ENCODE data around the gene SHISA6. TPM values are rescaled to one million over a fixed set of nuclear protein-coding genes. Genes with fewer than 3 reads are reported as not detected.

SHISA6 gene
- total RNA-seq, 1 experiment from 2014 or later = 21.1 TPM

DNA sequence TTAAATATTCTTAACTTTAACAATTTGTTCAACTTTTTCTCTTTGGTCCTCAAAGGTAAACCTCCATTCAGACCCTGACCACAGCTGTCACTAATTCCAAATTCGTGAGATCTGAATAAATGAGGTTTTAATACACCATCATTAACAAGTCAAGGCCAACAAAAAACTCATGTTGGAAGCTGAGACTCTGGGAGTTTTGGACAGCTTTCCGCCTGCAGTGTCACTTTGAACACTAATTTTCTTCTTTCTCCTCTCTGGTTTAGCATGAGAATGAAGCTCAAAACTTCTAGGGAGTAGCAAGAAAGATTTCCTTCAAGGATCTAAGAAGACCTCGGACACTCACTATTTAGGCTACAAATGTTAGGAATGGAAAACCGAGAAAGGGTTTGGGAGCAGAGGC is 324.6 kb downstream of the SHISA6 start:
- POLR2A ChIA-PET = no interaction called here
- H3K4me1 Mint-ChIP-seq (ENCODE audit: low read depth, unreplicated experiment) = no peaks in the 10 kb centered on the region
- no peak overlapping the region for H3K27ac Mint-ChIP-seq (ENCODE audit: unreplicated experiment)
- Histone ChIP-seq H3K4me1 (no peaks in the 10 kb centered on the region), H3K9me3 (no peaks in the 10 kb centered on the region), H3K4me3 (ENCODE audit: low read depth, low read length) (no peak overlapping the region), H3K36me3 (ENCODE audit: control insufficient read depth, insufficient read depth, low read length) (no peaks in the 10 kb centered on the region), H3K27me3 (replicated peaks; ENCODE audit: control insufficient read depth, insufficient read depth, low read length) (no peaks in the 10 kb centered on the region)
- no TSS peak for BruUV-seq (replicated peaks)
- no peak overlapping the region for H3K4me3 Mint-ChIP-seq (ENCODE audit: unreplicated experiment)
- no peak for TF ChIP-seq CTCF (IDR thresholded peaks at IDR 0.05; ENCODE audit: insufficient read depth in 1 of 2, low read depth in 1 of 2, low read length in 1 of 2, severe bottlenecking in 1 of 2, unreplicated experiment in 1 of 2)
- no peaks in the 10 kb centered on the region for H3K9me3 Mint-ChIP-seq (ENCODE audit: unreplicated experiment)
- no peaks in the 10 kb centered on the region for H3K36me3 Mint-ChIP-seq (ENCODE audit: insufficient read depth, unreplicated experiment)
- CTCF ChIA-PET = no interaction called here
- H3K27me3 Mint-ChIP-seq (ENCODE audit: insufficient read depth, unreplicated experiment) = peaks cover 2% of the 10 kb centered on the region
- DNase-seq = no peak
- intact Hi-C loops (cut with micrococcal nuclease; ENCODE audit: unreplicated experiment) = no loop called here

DNA sequence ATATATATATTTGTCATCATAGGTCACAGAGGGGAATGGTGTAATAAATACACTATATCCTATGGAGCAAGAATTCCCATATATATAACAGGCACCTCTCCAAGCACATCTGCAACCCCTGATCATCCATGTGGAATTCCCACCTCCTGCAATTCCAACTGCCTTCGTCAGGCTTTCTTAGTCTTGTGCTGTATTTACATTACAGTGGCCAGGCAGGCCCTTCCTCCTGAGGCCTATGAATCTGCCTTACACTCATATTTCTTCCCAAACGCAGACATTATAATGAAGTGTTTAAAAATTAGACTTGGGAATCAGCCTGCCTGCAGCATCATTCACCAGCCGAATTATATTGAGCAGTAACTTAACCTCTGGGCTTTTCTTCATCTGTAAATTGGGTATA is 338.0 kb downstream of the SHISA6 start:
- no peaks in the 10 kb centered on the region for H3K4me1 ChIP-seq
- CTCF ChIA-PET = no interaction called here
- H3K4me1 Mint-ChIP-seq (ENCODE audit: low read depth, unreplicated experiment) = no peaks in the 10 kb centered on the region
- H3K9me3 Mint-ChIP-seq (ENCODE audit: unreplicated experiment) = no peaks in the 10 kb centered on the region
- H3K9me3 ChIP-seq = no peaks in the 10 kb centered on the region
- H3K4me3 Mint-ChIP-seq (ENCODE audit: unreplicated experiment) = no peak overlapping the region
- DNase-seq = no peak
- H3K27me3 Mint-ChIP-seq (ENCODE audit: insufficient read depth, unreplicated experiment) = no peaks in the 10 kb centered on the region
- no peaks in the 10 kb centered on the region for H3K36me3 Mint-ChIP-seq (ENCODE audit: insufficient read depth, unreplicated experiment)
- BruUV-seq (replicated peaks) = no TSS peak
- intact Hi-C loops (cut with micrococcal nuclease; ENCODE audit: unreplicated experiment) = no loop called here
- no peak overlapping the region for H3K4me3 ChIP-seq (ENCODE audit: low read depth, low read length)
- H3K36me3 ChIP-seq (ENCODE audit: control insufficient read depth, insufficient read depth, low read length) = no peaks in the 10 kb centered on the region
- no peaks in the 10 kb centered on the region for H3K27me3 ChIP-seq (replicated peaks; ENCODE audit: control insufficient read depth, insufficient read depth, low read length)
- no peak overlapping the region for H3K27ac Mint-ChIP-seq (ENCODE audit: unreplicated experiment)
- TF ChIP-seq CTCF (IDR thresholded peaks at IDR 0.05; ENCODE audit: insufficient read depth in 1 of 2, low read depth in 1 of 2, low read length in 1 of 2, severe bottlenecking in 1 of 2, unreplicated experiment in 1 of 2) = no peak
- POLR2A ChIA-PET = no interaction called here

DNA sequence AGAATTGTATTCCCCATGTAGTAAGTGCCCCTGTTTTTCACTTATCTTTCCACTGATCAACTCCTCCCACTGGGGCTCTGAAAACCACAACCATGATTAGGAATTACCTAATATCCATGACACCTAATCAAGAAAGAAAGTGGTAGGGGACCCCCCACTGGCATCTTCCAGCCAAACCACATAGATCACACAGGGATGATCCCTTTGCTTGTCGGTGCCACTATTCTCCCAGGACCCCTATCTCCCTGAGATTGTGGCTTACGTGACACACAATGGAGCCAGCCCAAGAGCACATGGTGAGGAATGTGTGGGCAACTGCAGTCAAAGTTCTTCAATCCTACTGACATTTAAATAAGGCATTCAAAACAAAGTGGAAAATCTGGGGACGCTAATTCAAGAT is 339.7 kb downstream of the SHISA6 start:
- H3K4me3 Mint-ChIP-seq (ENCODE audit: unreplicated experiment) = no peak overlapping the region
- H3K4me1 Mint-ChIP-seq (ENCODE audit: low read depth, unreplicated experiment) = no peaks in the 10 kb centered on the region
- Histone ChIP-seq H3K27me3 (replicated peaks; ENCODE audit: control insufficient read depth, insufficient read depth, low read length) (no peaks in the 10 kb centered on the region), H3K4me1 (no peaks in the 10 kb centered on the region), H3K36me3 (ENCODE audit: control insufficient read depth, insufficient read depth, low read length) (no peaks in the 10 kb centered on the region), H3K9me3 (no peaks in the 10 kb centered on the region), H3K4me3 (ENCODE audit: low read depth, low read length) (no peak overlapping the region)
- ChIA-PET CTCF (no interaction called here), POLR2A (no interaction called here)
- BruUV-seq (replicated peaks) = no TSS peak
- H3K27ac Mint-ChIP-seq (ENCODE audit: unreplicated experiment) = no peak overlapping the region
- H3K27me3 Mint-ChIP-seq (ENCODE audit: insufficient read depth, unreplicated experiment) = no peaks in the 10 kb centered on the region
- no peak for TF ChIP-seq CTCF (IDR thresholded peaks at IDR 0.05; ENCODE audit: insufficient read depth in 1 of 2, low read depth in 1 of 2, low read length in 1 of 2, severe bottlenecking in 1 of 2, unreplicated experiment in 1 of 2)
- no peak for DNase-seq
- no peaks in the 10 kb centered on the region for H3K9me3 Mint-ChIP-seq (ENCODE audit: unreplicated experiment)
- H3K36me3 Mint-ChIP-seq (ENCODE audit: insufficient read depth, unreplicated experiment) = no peaks in the 10 kb centered on the region
- intact Hi-C loops (cut with micrococcal nuclease; ENCODE audit: unreplicated experiment) = no loop called here
